ENCODE measurements around the gene COX6B2. TPM values are rescaled to one million over a fixed set of nuclear protein-coding genes. Genes with fewer than 3 reads are reported as not detected.
A peak's percentile ranks its signal among the peaks of the same experiment; 100 is the strongest.

Gene COX6B2
- polyA plus RNA-seq, 3 donors = 0.36 TPM; not detected in 2

- Histone ChIP-seq H3K79me2 (ENCODE audit: insufficient read depth, low read length) (no peaks in the 10 kb centered on the region), H3K4me1 (ENCODE audit: control insufficient read depth in 1 of 2, insufficient read depth in 2 of 2, low read length in 2 of 2) (peaks cover 10 to 12% of the 10 kb centered on the region in 2 donors), H3K9me3 (replicated peaks in 1 of 2; ENCODE audit: control insufficient read depth in 1 of 2, insufficient read depth in 1 of 2, low read length in 2 of 2) (no peaks in the 10 kb centered on the region), H3K36me3 (replicated peaks in 1 of 2; ENCODE audit: control insufficient read depth in 1 of 2, insufficient read depth in 2 of 2, low read length in 2 of 2) (no peaks in the 10 kb centered on the region), H3K27ac (ENCODE audit: low read depth in 1 of 2, low read length in 2 of 2) (no peak overlapping the region), H3K4me3 (replicated peaks in 1 of 3; ENCODE audit: low read depth in 2 of 3, low read length in 3 of 3) (no peak overlapping the region), H4K20me1 (ENCODE audit: insufficient read depth, low read length) (no peaks in the 10 kb centered on the region), H2AFZ (ENCODE audit: insufficient read depth, low read depth, low read length, poor library complexity, severe bottlenecking) (no peak overlapping the region), H3K4me2 (replicated peaks; ENCODE audit: extremely low read depth, low read length, poor library complexity, severe bottlenecking) (no peak overlapping the region), H3K9ac (ENCODE audit: insufficient read depth, low read length, poor library complexity, severe bottlenecking) (no peak overlapping the region), H3K27me3 (ENCODE audit: control insufficient read depth in 2 of 2, insufficient read depth in 2 of 2, low read length in 2 of 2) (no peaks in the 10 kb centered on the region)
- no peak for DNase-seq
- 83% methylated on average over 7 of the region's 10 CpGs for WGBS (ENCODE audit: insufficient coverage)
- Mint-ChIP-seq H3K4me3 (no peak overlapping the region), H3K27ac (peak overlapping the region in 1 of 7 donors; percentile 38), H3K27me3 (ENCODE audit: low read depth in 3 of 3) (peaks cover 0 to 13% (median 3%) of the 10 kb centered on the region in 3 donors), H3K9me3 (no peaks in the 10 kb centered on the region), H3K4me1 (peaks cover 9% of the 10 kb centered on the region), H3K36me3 (no peaks in the 10 kb centered on the region)
- TF ChIP-seq CTCF (IDR thresholded peaks at IDR 0.05) = no peak
- intact Hi-C loops (cut with micrococcal nuclease) = loop anchor here (5.0 to 10.0 kb wide), 5 partner anchors 37 to 155 kb away; partner anchors contain the start of genes KMT5C (in 2 of the 2), RPL28 (in 1 of the 2) and TMEM238 (in 1 of the 2)
Measured at GRCh38 chr19:55299991-55300390, 54.5 kb downstream of the COX6B2 start.

Other genes starting within 250 kb of the COX6B2 start
- gene PPP1R12C, start 237.1 kb downstream of the COX6B2 start, polyA plus RNA-seq = 100 to 1,000 TPM in 1 of 3 donors, 1 to 10 TPM in 2; 2.1 to 206 (median 2.6) TPM
- 10 to 100 TPM in 1 of 3 donors, 1 to 10 TPM in 2; 9.4 to 41.9 (median 9.8) TPM for gene TNNT1, start 205.5 kb downstream of the COX6B2 start, polyA plus RNA-seq
- 1 to 10 TPM in 1 of 3 donors, not detected in 2; 1.2 TPM for gene TNNI3, start 197.0 kb downstream of the COX6B2 start, polyA plus RNA-seq
- gene DNAAF3, start 188.1 kb downstream of the COX6B2 start, polyA plus RNA-seq = under 1 TPM in 1 of 3 donors, not detected in 2; 0.19 TPM
- gene SYT5, start 174.4 kb downstream of the COX6B2 start, polyA plus RNA-seq = not detected
- gene PTPRH, start 145.2 kb downstream of the COX6B2 start, polyA plus RNA-seq = under 1 TPM in 2 of 3 donors, not detected in 1; 0.08 to 0.53 TPM
- gene TMEM86B, start 126.0 kb downstream of the COX6B2 start, polyA plus RNA-seq = 10 to 100 TPM in 1 of 3 donors, under 1 TPM in 2; 0.16 to 10.7 (median 0.38) TPM
- gene PPP6R1, start 95.7 kb downstream of the COX6B2 start, polyA plus RNA-seq = 10 to 100 TPM; 16.9 to 91.3 (median 22.0) TPM
- gene HSPBP1, start 74.6 kb downstream of the COX6B2 start, polyA plus RNA-seq = 10 to 100 TPM; 12.3 to 17.0 (median 15.3) TPM
- gene BRSK1, start 70.7 kb downstream of the COX6B2 start, polyA plus RNA-seq = not detected
- 10 to 100 TPM; 10.1 to 65.6 (median 11.2) TPM for gene TMEM150B, start 29.4 kb downstream of the COX6B2 start, polyA plus RNA-seq
- gene KMT5C, start 14.8 kb downstream of the COX6B2 start, polyA plus RNA-seq = 10 to 100 TPM in 1 of 3 donors, 1 to 10 TPM in 1, under 1 TPM in 1; 0.89 to 26.9 (median 1.5) TPM
- not detected for gene GARIN5B, start 8.5 kb upstream of the COX6B2 start, polyA plus RNA-seq
- gene IL11, start 15.7 kb upstream of the COX6B2 start, polyA plus RNA-seq = not detected
- gene TMEM190, start 22.1 kb upstream of the COX6B2 start, polyA plus RNA-seq = not detected
- not detected for gene TMEM238, start 29.6 kb upstream of the COX6B2 start, polyA plus RNA-seq
- gene RPL28, start 31.2 kb upstream of the COX6B2 start, polyA plus RNA-seq = 1,000 to 10,000 TPM in 1 of 3 donors, 100 to 1,000 TPM in 2; 199 to 3,862 (median 208) TPM
- gene UBE2S, start 53.1 kb upstream of the COX6B2 start, polyA plus RNA-seq = 10 to 100 TPM; 16.1 to 40.9 (median 21.9) TPM
- gene SHISA7, start 88.6 kb upstream of the COX6B2 start, polyA plus RNA-seq = under 1 TPM in 1 of 3 donors, not detected in 2; 0.01 TPM
- gene ISOC2, start 106.9 kb upstream of the COX6B2 start, polyA plus RNA-seq = 10 to 100 TPM; 14.8 to 20.2 (median 14.9) TPM
- gene C19orf85, start 110.0 kb upstream of the COX6B2 start, polyA plus RNA-seq = not detected
- 1 to 10 TPM in 1 of 3 donors, under 1 TPM in 1, not detected in 1; 0.50 to 3.1 TPM for gene ZNF628, start 121.9 kb upstream of the COX6B2 start, polyA plus RNA-seq
- gene NAT14, start 130.5 kb upstream of the COX6B2 start, polyA plus RNA-seq = 1 to 10 TPM; 1.5 to 2.2 (median 1.9) TPM
- under 1 TPM in 1 of 3 donors, not detected in 2; 0.08 TPM for gene SSC5D, start 133.7 kb upstream of the COX6B2 start, polyA plus RNA-seq
- not detected for gene SBK2, start 182.4 kb upstream of the COX6B2 start, polyA plus RNA-seq
- gene SBK3, start 190.8 kb upstream of the COX6B2 start, polyA plus RNA-seq = not detected
- 1 to 10 TPM in 1 of 3 donors, under 1 TPM in 1, not detected in 1; 0.05 to 1.8 TPM for gene ZNF579, start 226.1 kb upstream of the COX6B2 start, polyA plus RNA-seq
- 1 to 10 TPM; 1.2 to 2.6 (median 1.6) TPM for gene FIZ1, start 244.8 kb upstream of the COX6B2 start, polyA plus RNA-seq
- 10 to 100 TPM; 27.9 to 45.7 (median 41.8) TPM for gene ZNF524, start 245.6 kb upstream of the COX6B2 start, polyA plus RNA-seq